HEK293 (cell line): ENCODE results near the gene ARGLU1.

ENCODE experiments used
- CTCF ChIP-seq: fragments of 450-650 bp; formaldehyde crosslinking; IDR thresholded peaks from 2 replicates; pipeline ENCODE4 v1.5.1; 2016; ENCODE audit warnings: missing biosample characterization, missing genetic modification characterization
- MEIS1 ChIP-seq: sonication (generic); formaldehyde crosslinking; IDR thresholded peaks from 2 replicates; pipeline ENCODE4 v1.8.1; 2022; ENCODE audit warnings: missing genetic modification reagents, mild to moderate bottlenecking, borderline replicate concordance
- ZNF121 ChIP-seq: fragments of 450-650 bp; formaldehyde crosslinking; IDR thresholded peaks from 2 replicates; pipeline ENCODE4 v1.5.1; 2016; ENCODE audit warnings: missing biosample characterization, missing genetic modification characterization
- ZNF146 ChIP-seq: fragments of 450-650 bp; formaldehyde crosslinking; IDR thresholded peaks from 2 replicates; pipeline ENCODE4 v1.5.1; 2016; ENCODE audit warnings: missing biosample characterization, missing genetic modification characterization
- ZNF404 ChIP-seq: fragments of 450-650 bp; formaldehyde crosslinking; IDR thresholded peaks from 2 replicates; pipeline ENCODE4 v1.5.1; 2017; ENCODE audit warnings: missing biosample characterization, missing genetic modification characterization
- ZNF621 ChIP-seq: fragments of 450-650 bp; formaldehyde crosslinking; IDR thresholded peaks from 2 replicates; pipeline ENCODE4 v1.5.1; 2017; ENCODE audit warnings: missing biosample characterization, missing genetic modification characterization
- ZNF704 ChIP-seq: fragments of 450-650 bp; formaldehyde crosslinking; IDR thresholded peaks from 2 replicates; pipeline ENCODE4 v1.5.1; 2016; ENCODE audit warnings: missing biosample characterization, missing genetic modification characterization
- ZNF768 ChIP-seq: fragments of 450-650 bp; formaldehyde crosslinking; IDR thresholded peaks from 2 replicates; pipeline ENCODE4 v1.5.1; 2018; ENCODE audit warnings: missing biosample characterization, mild to moderate bottlenecking, missing genetic modification characterization
- ZNF777 ChIP-seq: fragments of 450-650 bp; formaldehyde crosslinking; IDR thresholded peaks from 2 replicates; pipeline ENCODE4 v1.5.1; 2017; ENCODE audit warnings: missing biosample characterization, missing genetic modification characterization, borderline replicate concordance
- TF ChIP-seq, protein P1 (sequence below): fragments of 450-650 bp; formaldehyde crosslinking; IDR thresholded peaks from 2 replicates; pipeline ENCODE4 v1.5.1; 2016; ENCODE audit warnings: missing biosample characterization, missing genetic modification characterization

GRCh38 chr13:106570299-106570852 lies 2.4 kb upstream of the ARGLU1 start:
- TF ChIP-seq ZNF121 (tag by site-specific recombination) (no peak), CTCF (no peak), ZNF404 (tag by site-specific recombination) (no peak), MEIS1 (no peak), ZNF146 (tag by site-specific recombination) (no peak), ZNF768 (no peak), ZNF704 (tag by site-specific recombination) (no peak), ZNF777 (tag by site-specific recombination) (no peak), ZNF621 (tag by site-specific recombination) (no peak)
- TF ChIP-seq, protein P1, sequence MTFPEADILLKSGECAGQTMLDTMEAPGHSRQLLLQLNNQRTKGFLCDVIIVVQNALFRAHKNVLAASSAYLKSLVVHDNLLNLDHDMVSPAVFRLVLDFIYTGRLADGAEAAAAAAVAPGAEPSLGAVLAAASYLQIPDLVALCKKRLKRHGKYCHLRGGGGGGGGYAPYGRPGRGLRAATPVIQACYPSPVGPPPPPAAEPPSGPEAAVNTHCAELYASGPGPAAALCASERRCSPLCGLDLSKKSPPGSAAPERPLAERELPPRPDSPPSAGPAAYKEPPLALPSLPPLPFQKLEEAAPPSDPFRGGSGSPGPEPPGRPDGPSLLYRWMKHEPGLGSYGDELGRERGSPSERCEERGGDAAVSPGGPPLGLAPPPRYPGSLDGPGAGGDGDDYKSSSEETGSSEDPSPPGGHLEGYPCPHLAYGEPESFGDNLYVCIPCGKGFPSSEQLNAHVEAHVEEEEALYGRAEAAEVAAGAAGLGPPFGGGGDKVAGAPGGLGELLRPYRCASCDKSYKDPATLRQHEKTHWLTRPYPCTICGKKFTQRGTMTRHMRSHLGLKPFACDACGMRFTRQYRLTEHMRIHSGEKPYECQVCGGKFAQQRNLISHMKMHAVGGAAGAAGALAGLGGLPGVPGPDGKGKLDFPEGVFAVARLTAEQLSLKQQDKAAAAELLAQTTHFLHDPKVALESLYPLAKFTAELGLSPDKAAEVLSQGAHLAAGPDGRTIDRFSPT (tag by site-specific recombination) = 0 out of 2 replicates have a peak, but pooled peaks have one; percentile 24
